ENCODE data around the gene FAM53B.
A peak's percentile ranks its signal among the peaks of the same experiment; 100 is the strongest.

FAM53B gene

GRCh38 chr10:124626759-124627380, 117.3 kb downstream of the FAM53B start:
- peak; percentile 47 for DNase-seq (ENCODE audit: low read depth)
- peak; percentile 3 for TF ChIP-seq CTCF (IDR thresholded peaks at IDR 0.05; ENCODE audit: insufficient read depth, low read depth, low read length, missing control alignments)

GRCh38 chr10:124625831-124626238, 118.3 kb downstream of the FAM53B start:
- no peak for DNase-seq (ENCODE audit: low read depth)
- no peak overlapping the region for H3K4me3 ChIP-seq (ENCODE audit: low read length)
- TF ChIP-seq CTCF (IDR thresholded peaks at IDR 0.05; ENCODE audit: insufficient read depth, low read depth, low read length, missing control alignments) = no peak

More at GRCh38 chr10:124626759-124627380, 117.3 kb downstream of the FAM53B start:
- no peak overlapping the region for H3K4me3 ChIP-seq (ENCODE audit: low read length)

- no peak overlapping the region for H3K4me3 ChIP-seq (ENCODE audit: low read length)
- TF ChIP-seq CTCF (IDR thresholded peaks at IDR 0.05; ENCODE audit: insufficient read depth, low read depth, low read length, missing control alignments) = no peak
- DNase-seq (ENCODE audit: low read depth) = no peak
Observed at GRCh38 chr10:124624895-124625294, 119.3 kb downstream of the FAM53B start.

GRCh38 chr10:124624466-124624865, 119.7 kb downstream of the FAM53B start:
- H3K4me3 ChIP-seq (ENCODE audit: low read length) = no peak overlapping the region
- DNase-seq (ENCODE audit: low read depth) = no peak
- TF ChIP-seq CTCF (IDR thresholded peaks at IDR 0.05; ENCODE audit: insufficient read depth, low read depth, low read length, missing control alignments) = no peak

GRCh38 chr10:124624006-124624405, 120.2 kb downstream of the FAM53B start:
- no peak overlapping the region for H3K4me3 ChIP-seq (ENCODE audit: low read length)
- no peak for DNase-seq (ENCODE audit: low read depth)
- TF ChIP-seq CTCF (IDR thresholded peaks at IDR 0.05; ENCODE audit: insufficient read depth, low read depth, low read length, missing control alignments) = no peak

GRCh38 chr10:124622866-124623536, 121.2 kb downstream of the FAM53B start:
- TF ChIP-seq CTCF (IDR thresholded peaks at IDR 0.05; ENCODE audit: insufficient read depth, low read depth, low read length, missing control alignments) = no peak
- no peak for DNase-seq (ENCODE audit: low read depth)
- H3K4me3 ChIP-seq (ENCODE audit: low read length) = no peak overlapping the region

- no peak for TF ChIP-seq CTCF (IDR thresholded peaks at IDR 0.05; ENCODE audit: insufficient read depth, low read depth, low read length, missing control alignments)
- no peak overlapping the region for H3K4me3 ChIP-seq (ENCODE audit: low read length)
- no peak for DNase-seq (ENCODE audit: low read depth)
Observed at GRCh38 chr10:124622158-124622557, 122.0 kb downstream of the FAM53B start.

Measured in epithelial cell of esophagus (primary cell).